ENCODE results near the gene CAV1.

DNA sequence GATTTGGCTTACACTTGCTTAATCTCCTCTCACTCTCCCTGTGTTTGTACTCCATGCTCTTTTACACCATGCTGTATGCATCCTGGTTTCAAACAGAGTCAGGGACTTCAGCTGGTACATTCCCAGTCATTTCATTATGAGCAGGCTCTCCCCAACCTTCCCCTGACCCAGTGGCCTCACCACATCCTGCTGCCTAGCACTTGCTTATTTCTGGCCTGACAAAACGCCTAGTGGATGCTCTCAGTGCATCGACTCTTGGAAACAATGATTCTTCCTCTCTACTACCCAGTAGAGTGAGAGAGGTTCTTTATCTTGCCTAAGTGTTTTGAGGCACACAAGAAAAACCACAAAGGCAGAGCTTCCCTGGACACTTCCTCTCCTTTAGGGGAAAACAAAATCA, 63.4 kb downstream of the CAV1 start:
- TF ChIP-seq, protein P1, sequence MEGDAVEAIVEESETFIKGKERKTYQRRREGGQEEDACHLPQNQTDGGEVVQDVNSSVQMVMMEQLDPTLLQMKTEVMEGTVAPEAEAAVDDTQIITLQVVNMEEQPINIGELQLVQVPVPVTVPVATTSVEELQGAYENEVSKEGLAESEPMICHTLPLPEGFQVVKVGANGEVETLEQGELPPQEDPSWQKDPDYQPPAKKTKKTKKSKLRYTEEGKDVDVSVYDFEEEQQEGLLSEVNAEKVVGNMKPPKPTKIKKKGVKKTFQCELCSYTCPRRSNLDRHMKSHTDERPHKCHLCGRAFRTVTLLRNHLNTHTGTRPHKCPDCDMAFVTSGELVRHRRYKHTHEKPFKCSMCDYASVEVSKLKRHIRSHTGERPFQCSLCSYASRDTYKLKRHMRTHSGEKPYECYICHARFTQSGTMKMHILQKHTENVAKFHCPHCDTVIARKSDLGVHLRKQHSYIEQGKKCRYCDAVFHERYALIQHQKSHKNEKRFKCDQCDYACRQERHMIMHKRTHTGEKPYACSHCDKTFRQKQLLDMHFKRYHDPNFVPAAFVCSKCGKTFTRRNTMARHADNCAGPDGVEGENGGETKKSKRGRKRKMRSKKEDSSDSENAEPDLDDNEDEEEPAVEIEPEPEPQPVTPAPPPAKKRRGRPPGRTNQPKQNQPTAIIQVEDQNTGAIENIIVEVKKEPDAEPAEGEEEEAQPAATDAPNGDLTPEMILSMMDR (IDR thresholded peaks at IDR 0.05) = no peak
- TF ChIP-seq POLR2AphosphoS5 (IDR thresholded peaks at IDR 0.05) (no peak), EP300 (IDR thresholded peaks at IDR 0.05) (no peak), POLR2A (IDR thresholded peaks at IDR 0.05) (no peak)
